ENCODE data around the gene NEK9.

The NEK9 gene

GRCh38 chr14:75051556-75051899 is 75.3 kb downstream of the NEK9 start:
- in situ Hi-C loops (cut with MboI; ENCODE audit: low pct_unique_long_range_greater_than_20kb, low sequenced_read_pairs): no loop called here
- no peak for DNase-seq

GRCh38 chr14:75050852-75051555 is 75.8 kb downstream of the NEK9 start, which contains the start of gene MLH3:
Gene MLH3, minus strand, starts transcription at chr14:75051467. Its CDS starts 1,812 bp downstream, at chr14:75049655.
- DNase-seq: no peak
- in situ Hi-C loops (cut with MboI; ENCODE audit: low pct_unique_long_range_greater_than_20kb, low sequenced_read_pairs): no loop called here

GRCh38 chr14:75049731-75050201 is 77.1 kb downstream of the NEK9 start:
- in situ Hi-C loops (cut with MboI; ENCODE audit: low pct_unique_long_range_greater_than_20kb, low sequenced_read_pairs): no loop called here
- no peak for DNase-seq

GRCh38 chr14:75049136-75049535 is 77.7 kb downstream of the NEK9 start:
- in situ Hi-C loops (cut with MboI; ENCODE audit: low pct_unique_long_range_greater_than_20kb, low sequenced_read_pairs): no loop called here
- no peak for DNase-seq

- in situ Hi-C loops (cut with MboI; ENCODE audit: low pct_unique_long_range_greater_than_20kb, low sequenced_read_pairs): no loop called here
- no peak for DNase-seq
Observed at GRCh38 chr14:75048101-75048500, 78.7 kb downstream of the NEK9 start.

- DNase-seq: no peak
- in situ Hi-C loops (cut with MboI; ENCODE audit: low pct_unique_long_range_greater_than_20kb, low sequenced_read_pairs): no loop called here
Observed at GRCh38 chr14:75047506-75047905, 79.3 kb downstream of the NEK9 start.

GRCh38 chr14:75046899-75047298 is 79.9 kb downstream of the NEK9 start:
- no peak for DNase-seq
- in situ Hi-C loops (cut with MboI; ENCODE audit: low pct_unique_long_range_greater_than_20kb, low sequenced_read_pairs): no loop called here

- DNase-seq: no peak
- in situ Hi-C loops (cut with MboI; ENCODE audit: low pct_unique_long_range_greater_than_20kb, low sequenced_read_pairs): no loop called here
Observed at GRCh38 chr14:75046275-75046674, 80.6 kb downstream of the NEK9 start.

- in situ Hi-C loops (cut with MboI; ENCODE audit: low pct_unique_long_range_greater_than_20kb, low sequenced_read_pairs): no loop called here
- no peak for DNase-seq
Observed at GRCh38 chr14:75044752-75045151, 82.1 kb downstream of the NEK9 start.

- DNase-seq: no peak
- in situ Hi-C loops (cut with MboI; ENCODE audit: low pct_unique_long_range_greater_than_20kb, low sequenced_read_pairs): no loop called here
Observed at GRCh38 chr14:75044322-75044721, 82.5 kb downstream of the NEK9 start.

- in situ Hi-C loops (cut with MboI; ENCODE audit: low pct_unique_long_range_greater_than_20kb, low sequenced_read_pairs): no loop called here
- no peak for DNase-seq
Observed at GRCh38 chr14:75042035-75042434, 84.8 kb downstream of the NEK9 start.

- in situ Hi-C loops (cut with MboI; ENCODE audit: low pct_unique_long_range_greater_than_20kb, low sequenced_read_pairs): no loop called here
- no peak for DNase-seq
Observed at GRCh38 chr14:75041613-75042012, 85.2 kb downstream of the NEK9 start.

- DNase-seq: no peak
- in situ Hi-C loops (cut with MboI; ENCODE audit: low pct_unique_long_range_greater_than_20kb, low sequenced_read_pairs): no loop called here
Observed at GRCh38 chr14:75040959-75041358, 85.9 kb downstream of the NEK9 start.

GRCh38 chr14:75040507-75040906 is 86.3 kb downstream of the NEK9 start:
- DNase-seq: no peak
- in situ Hi-C loops (cut with MboI; ENCODE audit: low pct_unique_long_range_greater_than_20kb, low sequenced_read_pairs): no loop called here

- no peak for DNase-seq
- in situ Hi-C loops (cut with MboI; ENCODE audit: low pct_unique_long_range_greater_than_20kb, low sequenced_read_pairs): no loop called here
Observed at GRCh38 chr14:75032939-75033338, 93.9 kb downstream of the NEK9 start.

GRCh38 chr14:75030147-75030546 is 96.7 kb downstream of the NEK9 start:
- no peak for DNase-seq
- in situ Hi-C loops (cut with MboI; ENCODE audit: low pct_unique_long_range_greater_than_20kb, low sequenced_read_pairs): no loop called here
